Endothelial cell of umbilical vein (primary cell): ENCODE data around the gene S100A4.

Experiments used
- CTCF ChIP-seq, 2 donors: IDR thresholded peaks; 1 replicate in 1 of 2; 2 replicates in 1 of 2; pipeline ENCODE4 v1.5.1; 2011; ENCODE audit warnings: low read length in 2 of 2, mild to moderate bottlenecking in 2 of 2, moderate library complexity in 2 of 2, control low read depth in 1 of 2, inconsistent platforms in 1 of 2, low read depth in 1 of 2; ENCODE audit not compliant: insufficient read depth in 1 of 2; ENCODE audit errors: extremely low read depth in 1 of 2
- EZH2 ChIP-seq: IDR thresholded peaks from 2 replicates; pipeline ENCODE4 v1.6.1; 2012; ENCODE audit warnings: borderline replicate concordance, low read depth, mild to moderate bottlenecking, moderate library complexity, low read length, inconsistent platforms; ENCODE audit not compliant: severe bottlenecking
- GATA2 ChIP-seq: IDR thresholded peaks from 2 replicates; pipeline ENCODE4 v1.7.0; 2011; ENCODE audit warnings: low read depth, mild to moderate bottlenecking, moderate library complexity, mixed read lengths, low read length; ENCODE audit not compliant: insufficient read length, insufficient read depth
- JUN ChIP-seq: IDR thresholded peaks from 2 replicates; pipeline ENCODE4 v1.6.1; 2011; ENCODE audit warnings: borderline replicate concordance, low read depth; ENCODE audit not compliant: insufficient read length, insufficient read depth
- MAX ChIP-seq: IDR thresholded peaks from 2 replicates; pipeline ENCODE4 v1.6.1; 2011; ENCODE audit not compliant: insufficient read depth, insufficient read length
- POLR2A ChIP-seq: IDR thresholded peaks from 2 replicates; pipeline ENCODE4 v1.6.1; 2012; ENCODE audit warnings: low read depth, mild to moderate bottlenecking, control low read depth, low read length
- POLR2AphosphoS5 ChIP-seq: IDR thresholded peaks from 2 replicates; pipeline ENCODE4 v1.6.1; 2012; ENCODE audit warnings: low read depth, mild to moderate bottlenecking, control low read depth, low read length, moderate library complexity; ENCODE audit not compliant: insufficient read depth

DNA sequence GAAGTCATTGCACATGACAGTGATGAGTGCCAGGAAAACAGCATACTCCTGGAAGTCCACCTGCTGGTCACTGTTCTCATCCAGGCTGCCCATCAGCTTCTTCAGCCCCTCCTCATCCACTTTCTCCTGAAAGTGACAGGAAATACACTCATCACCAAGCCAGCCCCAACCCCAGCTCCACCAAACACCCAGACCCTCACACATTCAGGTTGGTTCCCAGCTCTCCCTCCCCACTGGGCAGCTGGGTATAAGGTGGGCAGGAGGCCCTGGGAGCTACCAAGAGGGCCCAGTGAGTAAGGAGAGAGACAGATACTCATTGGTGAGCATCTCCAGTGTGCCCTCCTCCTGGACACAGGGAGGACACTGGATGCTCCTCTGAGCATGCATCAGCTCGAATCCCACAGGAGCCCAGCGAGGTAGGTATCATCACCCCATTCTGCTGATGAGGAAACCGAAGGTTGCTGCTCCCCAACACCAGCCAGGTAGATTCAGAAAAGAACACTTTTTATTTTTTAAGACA lies 15.9 kb upstream of the S100A4 start:
- no peak for TF ChIP-seq POLR2AphosphoS5
- TF ChIP-seq EZH2: no peak
- TF ChIP-seq CTCF (IDR thresholded peaks at IDR 0.05; ENCODE audit: extremely low read depth in 1 of 2, insufficient read depth in 1 of 2, low read depth in 1 of 2, low read length in 2 of 2): no peak
- no peak for TF ChIP-seq POLR2A
- no peak for TF ChIP-seq JUN
- TF ChIP-seq GATA2: no peak
- TF ChIP-seq MAX: no peak
